Measurements from ENCODE around the gene NOS3. TPM values are rescaled to one million over a fixed set of nuclear protein-coding genes. Genes with fewer than 3 reads are reported as not detected.

NOS3 gene
- total and polyA plus RNA-seq, 9 of the 15 experiments (the other 6 are each of a cell fraction or from before 2014, with no cell fraction given) = 1.1 to 121 (median 23.6) TPM

GRCh38 chr7:150963707-150964559 lies 26.9 kb upstream of the NOS3 start:
- FAIRE-seq (peak; percentile 26), ATAC-seq (no peak), DNase-seq (ENCODE audit: extremely low read depth in 1 of 4, low spot score in 3 of 4) (peak in 3 of 4 experiments; percentile 66 to 75 (median 71))
- H3K9ac ChIP-seq (ENCODE audit: insufficient read depth in 1 of 2, low read depth in 2 of 2, low read length in 2 of 2) = peak overlapping the region; percentile 13 to 89; a peak in 3 of 4 replicates
- no peak overlapping the region for H3K4me3 ChIP-seq
- ChIA-PET CTCF (ENCODE audit: low intra/inter-chr PET ratio) (interaction anchor here (0.6 to 4.3 kb wide), 10 partner anchors 20 to 209 kb away, joined by 3 to 27 read pairs (median 4); no protein-coding TSS in a partner anchor), POLR2A (interaction anchor here (0.5 to 1.3 kb wide), 8 partner anchors 10 to 199 kb away, joined by 3 to 4 read pairs (median 3); no protein-coding TSS in a partner anchor)
- H2AFZ ChIP-seq (ENCODE audit: low read depth, low read length) = peak overlapping the region; percentile 61; the same call in 1 of the 2 replicates
- no TSS peak for BruUV-seq (replicated peaks)
- peaks cover 12% of the 10 kb centered on the region; the same call in 2 of the 3 replicates for H3K36me3 ChIP-seq (ENCODE audit: control insufficient read depth, insufficient read depth, low read length)
- H3K4me2 ChIP-seq (ENCODE audit: insufficient read depth, low read length) = peak overlapping the region; percentile 35; the same call in 1 of the 2 replicates
- peaks cover 52% of the 10 kb centered on the region for H3K79me2 ChIP-seq (ENCODE audit: control insufficient read depth, insufficient read depth, low read length)
- intact Hi-C loops (cut with micrococcal nuclease) (loop anchor here (1.0 to 10.0 kb wide), 4 partner anchors 13 to 211 kb away; no protein-coding TSS in a partner anchor), in situ Hi-C loops (cut with MboI) (no loop called here)
- no peaks in the 10 kb centered on the region for H3K9me1 ChIP-seq (ENCODE audit: control insufficient read depth, insufficient read depth, low read length)
- 49% methylated on average over 18 of the region's 18 CpGs for WGBS (ENCODE audit: insufficient coverage, low coverage, missing lambda C conversion rate)
- H3K9me3 ChIP-seq (replicated peaks; ENCODE audit: control insufficient read depth, insufficient read depth, low read depth, low read length) = no peaks in the 10 kb centered on the region
- no peaks in the 10 kb centered on the region for H4K20me1 ChIP-seq (replicated peaks; ENCODE audit: control insufficient read depth, insufficient read depth, low read length)
- peaks cover 77 to 80% of the 10 kb centered on the region in 2 experiments for H3K4me1 ChIP-seq (replicated peaks in 1 of 2; ENCODE audit: control insufficient read depth in 2 of 2, insufficient read depth in 2 of 2, low read length in 2 of 2)
- H3K27ac ChIP-seq (ENCODE audit: extremely low read depth, low read depth, low read length) = peak overlapping the region; percentile 47; the same call in 2 of the 3 replicates
- no peaks in the 10 kb centered on the region for H3K27me3 ChIP-seq (ENCODE audit: control insufficient read depth in 2 of 2, insufficient read depth in 2 of 2, low read length in 2 of 2)
- TF ChIP-seq, protein P1, sequence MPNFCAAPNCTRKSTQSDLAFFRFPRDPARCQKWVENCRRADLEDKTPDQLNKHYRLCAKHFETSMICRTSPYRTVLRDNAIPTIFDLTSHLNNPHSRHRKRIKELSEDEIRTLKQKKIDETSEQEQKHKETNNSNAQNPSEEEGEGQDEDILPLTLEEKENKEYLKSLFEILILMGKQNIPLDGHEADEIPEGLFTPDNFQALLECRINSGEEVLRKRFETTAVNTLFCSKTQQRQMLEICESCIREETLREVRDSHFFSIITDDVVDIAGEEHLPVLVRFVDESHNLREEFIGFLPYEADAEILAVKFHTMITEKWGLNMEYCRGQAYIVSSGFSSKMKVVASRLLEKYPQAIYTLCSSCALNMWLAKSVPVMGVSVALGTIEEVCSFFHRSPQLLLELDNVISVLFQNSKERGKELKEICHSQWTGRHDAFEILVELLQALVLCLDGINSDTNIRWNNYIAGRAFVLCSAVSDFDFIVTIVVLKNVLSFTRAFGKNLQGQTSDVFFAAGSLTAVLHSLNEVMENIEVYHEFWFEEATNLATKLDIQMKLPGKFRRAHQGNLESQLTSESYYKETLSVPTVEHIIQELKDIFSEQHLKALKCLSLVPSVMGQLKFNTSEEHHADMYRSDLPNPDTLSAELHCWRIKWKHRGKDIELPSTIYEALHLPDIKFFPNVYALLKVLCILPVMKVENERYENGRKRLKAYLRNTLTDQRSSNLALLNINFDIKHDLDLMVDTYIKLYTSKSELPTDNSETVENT (CRISPR knock-in tag; IDR thresholded peaks at IDR 0.05) = 0 out of 2 replicates have a peak, but pooled peaks have one; percentile 24
- no peak for TF ChIP-seq ETV6 (IDR thresholded peaks at IDR 0.05; ENCODE audit: borderline replicate concordance in 1 of 2, low read depth in 2 of 2, low read length in 1 of 2)
- TF ChIP-seq ETV6 (CRISPR knock-in tag; IDR thresholded peaks at IDR 0.05; ENCODE audit: borderline replicate concordance) = no peak
- TF ChIP-seq NFIC (IDR thresholded peaks at IDR 0.05) = peak; percentile 18
- TF ChIP-seq TAL1 (IDR thresholded peaks at IDR 0.05) = peak; percentile 36; the same call in 1 of the 2 replicates
- TF ChIP-seq CTBP1 (IDR thresholded peaks at IDR 0.05; ENCODE audit: borderline replicate concordance) = peak; percentile 60; the same call in 1 of the 2 replicates
- no peak for TF ChIP-seq JUND (IDR thresholded peaks at IDR 0.05; ENCODE audit: borderline replicate concordance, low read depth, low read length)
- TF ChIP-seq JUND (tag; IDR thresholded peaks at IDR 0.05; ENCODE audit: borderline replicate concordance, low read depth, low read length) = peak; percentile 30; the same call in 1 of the 3 replicates
- peak; percentile 67 for TF ChIP-seq TCF3 (CRISPR knock-in tag; IDR thresholded peaks at IDR 0.05)
- TF ChIP-seq ZNF316 (IDR thresholded peaks at IDR 0.05) = no peak
- 0 out of 3 replicates have a peak, but pooled peaks of 1 of the 2 experiments have one; percentile 12 for TF ChIP-seq CBX3 (IDR thresholded peaks at IDR 0.05; ENCODE audit: borderline replicate concordance in 1 of 2, low read length in 2 of 2)
- no peak for TF ChIP-seq SMARCB1 (IDR thresholded peaks at IDR 0.05; ENCODE audit: insufficient read length, low read depth)
- TF ChIP-seq RBFOX2 (IDR thresholded peaks at IDR 0.05; ENCODE audit: low read depth, low read length) = peak; percentile 35; the same call in 1 of the 2 replicates
- 0 out of 2 replicates have a peak, but pooled peaks have one; percentile 42 for TF ChIP-seq KAT7 (CRISPR knock-in tag; IDR thresholded peaks at IDR 0.05; ENCODE audit: borderline replicate concordance)
- no peak for TF ChIP-seq NONO (IDR thresholded peaks at IDR 0.05; ENCODE audit: low read depth in 2 of 2, low read length in 1 of 2)
- TF ChIP-seq ZNF263 (CRISPR knock-in tag; IDR thresholded peaks at IDR 0.05; ENCODE audit: borderline replicate concordance) = peak; percentile 77
- no peak for TF ChIP-seq TARDBP (IDR thresholded peaks at IDR 0.05)
- no peak for TF ChIP-seq KLF16 (IDR thresholded peaks at IDR 0.05)
- TF ChIP-seq MECOM (CRISPR knock-in tag; IDR thresholded peaks at IDR 0.05) = 0 out of 2 replicates have a peak, but pooled peaks have one; percentile 19
- peak; percentile 49 for TF ChIP-seq ARID1B (IDR thresholded peaks at IDR 0.05)

Data from K562 (cell line).